SW480 (cell line): ENCODE results near the gene CLDN22.
"Not testable (repeated sequence)": the region's sequence is repeated elsewhere in the genome, so short reads cannot be mapped to it uniquely, and the experiment has no call there.

Experiments
- DNase-seq: peaks from one replicate; pipeline ENCODE4 v3.0.0-alpha.2; 2016; ENCODE audit warnings: low spot score

CLDN22 gene

DNA sequence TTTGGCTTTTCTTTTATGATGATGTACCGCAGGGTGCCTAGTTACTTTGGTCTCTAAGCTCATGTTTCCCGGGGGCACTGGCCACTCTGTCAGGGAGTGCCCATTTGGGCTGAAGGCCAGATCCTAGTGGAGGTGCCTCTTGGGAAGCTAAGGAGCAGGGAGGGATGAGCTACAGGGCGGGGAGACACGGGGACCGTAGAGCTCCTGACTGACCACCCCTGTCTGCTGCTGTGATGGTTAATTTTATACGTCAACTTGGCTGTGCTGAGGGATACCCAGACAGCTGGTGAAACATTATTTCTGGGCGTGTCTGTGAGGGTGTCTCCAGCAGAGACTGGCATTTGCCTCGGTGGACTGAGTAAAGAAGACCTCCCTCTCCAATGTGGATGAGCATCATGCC is 27.1 kb upstream of the CLDN22 start:
- no peak for DNase-seq

DNA sequence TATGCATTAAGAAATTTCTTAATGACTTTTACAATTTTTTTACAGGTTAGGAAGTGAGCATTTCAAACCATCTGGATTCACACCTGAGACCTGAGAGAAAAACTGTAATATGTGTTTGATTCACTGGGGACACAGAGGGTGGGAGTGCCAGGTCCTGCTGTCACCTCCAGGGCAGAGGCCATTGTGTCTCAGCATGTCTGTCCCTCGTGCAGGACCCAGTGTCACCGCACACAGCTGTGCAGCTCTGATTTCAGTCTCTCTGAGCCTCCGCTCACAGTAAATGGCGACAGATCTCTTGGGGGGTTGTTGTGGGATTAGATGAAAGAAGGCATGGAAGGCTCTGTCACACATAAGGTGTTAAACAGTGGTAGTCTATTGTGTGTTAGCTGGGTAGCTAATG is 25.2 kb upstream of the CLDN22 start:
- no peak for DNase-seq

DNA sequence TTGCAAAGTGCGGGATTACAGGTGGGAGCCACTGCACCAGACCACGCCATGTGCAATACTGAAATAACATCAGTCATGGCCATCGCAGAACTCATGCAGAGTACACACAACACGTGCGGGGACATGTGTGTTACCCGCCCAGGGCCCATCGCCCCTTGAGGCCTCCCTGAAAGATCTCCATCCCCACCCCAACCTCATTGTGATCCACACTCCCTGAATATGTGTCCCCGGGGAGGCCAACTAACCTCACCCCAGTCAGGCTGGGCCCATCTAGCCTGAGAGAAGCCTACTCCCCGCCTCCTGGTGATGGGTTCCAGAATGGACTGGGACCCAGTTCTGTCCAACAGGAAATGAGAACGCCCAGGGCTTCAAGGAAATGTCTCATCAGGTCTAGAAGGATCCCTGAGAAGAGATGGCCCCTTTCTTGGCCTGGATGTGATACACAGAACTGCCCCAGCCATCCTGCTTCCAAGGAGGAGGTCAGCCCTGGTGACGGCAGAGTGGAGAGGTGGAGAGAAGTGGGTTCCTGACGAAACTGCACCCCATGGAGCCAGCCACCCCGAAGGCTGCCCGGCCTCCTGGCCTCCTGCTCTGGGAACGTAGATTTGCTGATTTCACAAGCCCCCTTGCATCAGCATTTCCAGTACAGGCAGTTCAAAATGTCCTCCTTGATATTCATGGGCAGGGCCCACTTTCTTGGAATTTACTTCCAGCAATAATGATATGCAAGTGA is 24.6 kb upstream of the CLDN22 start:
- DNase-seq = no peak

DNA sequence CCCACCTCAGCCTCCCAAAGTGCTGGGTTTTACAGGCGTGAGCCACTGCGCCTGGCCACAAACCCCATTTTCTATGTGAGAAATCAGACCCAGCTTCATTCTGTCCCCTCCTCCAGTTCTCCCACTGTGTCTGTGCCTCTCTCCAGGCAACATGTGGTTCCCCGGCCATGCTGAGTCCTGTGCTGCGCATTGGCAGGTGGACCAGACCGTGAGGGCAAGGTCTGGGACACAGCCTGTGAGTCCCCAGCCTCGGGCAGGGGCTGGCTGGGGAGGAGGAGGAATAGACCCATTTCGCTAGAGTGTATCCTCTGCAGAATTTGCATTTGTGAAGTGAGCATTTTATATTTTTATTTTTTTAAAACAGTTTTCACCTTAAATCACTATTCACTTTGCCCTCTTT is 23.7 kb upstream of the CLDN22 start:
- no peak for DNase-seq

DNA sequence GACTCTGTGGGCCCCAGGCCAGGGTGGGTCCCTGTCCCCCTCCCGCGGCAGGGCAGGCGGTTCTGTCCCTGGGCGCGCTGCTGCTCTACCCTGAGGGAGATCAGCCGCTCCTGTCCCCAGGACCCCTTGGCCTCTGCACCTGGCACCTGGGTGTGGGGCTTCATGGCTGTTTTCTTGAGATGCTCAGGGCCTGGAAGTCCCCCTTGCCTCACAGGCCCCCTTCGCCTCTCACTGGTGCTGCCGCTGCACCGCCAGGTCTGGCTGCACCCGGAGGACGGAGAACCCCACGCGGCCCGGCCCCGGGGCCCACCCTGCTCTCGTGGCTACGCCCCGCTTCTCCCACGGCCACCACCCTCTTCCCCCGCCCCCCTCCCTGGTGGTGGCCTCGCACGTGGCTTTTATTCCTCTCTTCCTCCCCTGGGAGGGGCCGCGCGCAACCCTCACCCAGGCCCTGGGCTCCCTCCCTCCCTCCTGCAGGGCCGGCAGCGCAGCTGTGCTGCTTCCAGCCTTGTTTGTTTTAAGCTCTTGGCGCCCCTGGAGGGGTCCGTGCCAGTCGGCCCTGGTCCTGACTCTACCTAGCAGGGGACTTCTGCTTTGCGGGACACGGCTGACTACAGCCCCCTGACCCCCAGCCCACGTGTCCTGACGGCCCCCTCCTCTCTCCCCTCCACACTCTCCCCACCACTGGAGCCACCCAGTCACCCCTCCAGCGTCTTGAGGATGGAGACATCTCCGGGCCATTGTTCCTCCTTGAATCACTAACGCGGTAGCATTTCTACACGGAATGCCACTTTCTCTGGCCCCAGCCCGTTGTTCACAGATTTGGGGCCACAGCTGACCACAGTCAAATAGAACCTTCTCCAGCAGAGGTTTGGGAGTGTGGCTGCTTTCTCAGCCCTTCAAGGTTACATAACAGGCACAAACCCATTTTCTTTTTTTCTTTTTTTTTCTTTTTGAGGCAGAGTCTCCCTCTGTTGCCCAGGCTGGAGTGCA is 22.8 kb upstream of the CLDN22 start:
- no peak for DNase-seq

DNA sequence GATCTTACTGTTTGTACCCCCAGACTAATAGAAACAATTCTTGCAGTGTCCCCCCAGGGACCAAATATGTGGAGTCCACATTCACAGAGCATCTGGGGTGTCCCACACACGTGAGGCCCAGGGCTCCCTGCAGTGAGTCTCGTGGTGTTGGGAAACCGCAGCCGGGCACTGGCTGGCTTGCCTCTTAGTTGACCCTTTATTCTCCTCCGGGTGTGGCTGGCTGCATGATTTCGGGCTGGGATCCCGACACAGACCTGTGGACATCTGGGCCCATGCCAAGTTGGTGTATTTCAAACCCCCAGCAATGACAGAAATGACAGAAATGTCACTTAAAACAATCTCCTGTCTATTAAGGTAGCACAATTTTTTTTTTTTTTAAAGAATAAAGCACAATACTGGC is 17.8 kb upstream of the CLDN22 start:
- DNase-seq = peak; percentile 34

DNA sequence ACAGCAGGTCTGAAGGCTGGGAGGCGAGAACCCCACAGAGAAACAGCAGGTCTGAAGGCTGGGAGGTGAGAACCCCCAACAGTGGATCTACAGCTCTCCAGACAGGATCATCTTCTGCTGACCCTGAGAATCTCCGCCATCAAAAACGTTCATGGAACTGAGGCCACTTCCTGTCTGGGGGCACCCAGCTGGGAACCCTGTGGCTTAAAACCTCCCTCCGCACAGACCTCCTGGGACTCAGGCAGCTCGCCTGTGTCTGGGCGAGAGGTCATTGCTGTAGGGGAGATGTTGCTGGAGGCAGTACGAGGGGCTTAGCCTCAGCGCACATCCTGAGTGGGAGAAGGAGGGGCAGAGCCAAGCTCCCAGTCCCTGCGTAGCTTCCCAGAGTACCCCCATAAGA is 17.3 kb upstream of the CLDN22 start:
- no peak for DNase-seq

DNA sequence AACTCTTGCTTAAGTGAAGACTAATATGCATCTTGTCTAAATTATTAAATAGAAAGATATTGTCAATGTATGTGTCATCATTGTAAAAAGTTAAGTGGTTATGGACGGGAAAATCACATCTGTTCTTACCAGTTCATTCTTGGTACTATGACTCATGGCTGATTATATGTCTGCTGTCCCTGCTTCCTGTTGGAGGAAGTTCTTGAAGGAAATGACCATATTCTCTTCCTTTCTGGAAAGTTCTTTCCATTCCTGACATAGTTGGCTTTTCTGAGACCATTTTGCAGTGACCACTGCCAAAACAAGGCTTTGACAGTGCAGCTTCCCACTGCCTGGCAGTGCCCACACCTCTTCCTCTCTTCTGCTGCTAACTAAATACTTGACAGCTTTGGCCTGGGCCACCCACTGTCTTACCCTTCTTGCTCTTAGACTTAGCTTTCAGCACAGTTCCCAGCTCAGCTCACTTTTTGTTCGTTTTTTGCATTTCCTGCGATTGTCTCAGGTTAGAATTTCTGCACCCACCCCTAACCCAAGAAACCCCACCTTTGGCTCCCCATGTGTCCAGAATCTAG is 15.4 kb upstream of the CLDN22 start:
- peak; percentile 67 for DNase-seq

DNA sequence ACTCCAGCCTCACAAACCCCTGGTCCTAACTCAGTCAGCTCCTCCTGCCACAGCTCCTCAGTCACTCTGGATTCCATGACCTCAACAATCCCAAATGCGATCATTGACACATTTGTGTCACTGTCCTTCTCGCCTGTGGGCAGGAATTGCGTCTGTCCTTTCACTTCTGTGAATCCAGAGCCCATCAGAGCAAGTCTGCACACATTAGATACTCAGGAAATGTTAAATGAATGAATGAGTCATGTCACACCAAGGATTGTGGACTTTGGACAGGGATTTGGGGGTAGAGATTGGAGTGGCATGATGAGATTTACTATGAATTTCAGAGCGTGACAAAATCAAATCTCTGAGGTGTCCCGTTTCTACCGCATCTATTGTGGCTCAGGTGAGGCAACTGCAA is 13.9 kb upstream of the CLDN22 start:
- DNase-seq = peak; percentile 85

DNA sequence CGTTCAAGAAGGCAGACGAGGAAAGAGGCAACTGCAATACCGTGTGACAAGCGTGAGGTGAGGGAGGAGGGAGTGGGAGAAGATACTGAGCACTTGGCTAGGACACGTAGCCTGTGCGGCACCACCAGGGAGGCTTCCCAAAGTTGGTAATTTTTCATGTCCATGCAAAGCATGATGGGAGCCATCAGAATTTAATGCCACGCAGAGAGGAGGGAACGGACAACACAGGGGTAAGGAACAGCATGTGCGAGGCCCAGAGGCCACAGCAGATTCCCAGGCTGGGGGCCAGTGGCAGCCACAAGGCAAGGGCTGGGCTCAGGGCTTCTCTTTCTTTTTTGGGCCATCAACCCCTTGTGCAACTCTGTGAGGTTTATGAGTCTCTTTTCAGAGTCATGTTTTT is 13.1 kb upstream of the CLDN22 start:
- DNase-seq = no peak

DNA sequence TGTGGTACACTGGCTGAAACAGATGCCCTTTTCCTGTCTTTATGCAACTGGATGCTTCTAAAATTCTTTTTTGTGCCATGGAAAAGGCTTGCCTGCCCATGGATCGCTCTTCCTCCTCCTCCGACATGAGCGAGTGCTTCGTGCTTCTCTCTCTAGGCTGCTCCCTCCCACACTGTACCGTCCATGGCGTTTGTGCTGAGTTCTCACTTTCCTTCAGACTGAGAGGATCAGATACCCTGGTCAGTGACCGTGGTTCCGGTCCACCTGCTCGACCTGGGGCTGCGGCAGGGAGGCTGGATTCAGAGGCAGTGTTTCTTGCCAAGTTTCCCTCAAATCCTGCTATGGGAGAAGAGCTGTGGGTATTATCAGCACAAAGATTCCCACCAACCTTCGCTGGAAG is 12.4 kb upstream of the CLDN22 start:
- no peak for DNase-seq

DNA sequence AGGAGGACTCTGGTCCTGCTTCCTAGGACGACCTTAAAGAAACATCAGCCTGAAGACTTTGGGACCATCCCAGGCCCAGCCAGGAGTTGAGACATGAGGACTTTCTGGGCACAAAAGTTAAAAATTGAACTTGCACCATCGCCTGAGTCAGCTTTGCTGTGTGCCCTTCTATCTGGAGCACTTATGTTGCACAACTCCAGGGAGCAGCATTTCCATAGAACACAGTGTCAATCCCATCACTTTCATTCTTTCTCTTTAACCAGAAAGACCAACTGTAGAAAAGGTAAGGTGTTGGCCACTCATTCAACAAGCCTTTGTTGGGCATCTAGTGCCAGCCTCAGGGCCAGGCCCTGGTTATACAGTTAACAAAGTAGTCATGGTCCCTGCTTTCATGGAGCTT is 10.8 kb upstream of the CLDN22 start:
- DNase-seq = no peak

DNA sequence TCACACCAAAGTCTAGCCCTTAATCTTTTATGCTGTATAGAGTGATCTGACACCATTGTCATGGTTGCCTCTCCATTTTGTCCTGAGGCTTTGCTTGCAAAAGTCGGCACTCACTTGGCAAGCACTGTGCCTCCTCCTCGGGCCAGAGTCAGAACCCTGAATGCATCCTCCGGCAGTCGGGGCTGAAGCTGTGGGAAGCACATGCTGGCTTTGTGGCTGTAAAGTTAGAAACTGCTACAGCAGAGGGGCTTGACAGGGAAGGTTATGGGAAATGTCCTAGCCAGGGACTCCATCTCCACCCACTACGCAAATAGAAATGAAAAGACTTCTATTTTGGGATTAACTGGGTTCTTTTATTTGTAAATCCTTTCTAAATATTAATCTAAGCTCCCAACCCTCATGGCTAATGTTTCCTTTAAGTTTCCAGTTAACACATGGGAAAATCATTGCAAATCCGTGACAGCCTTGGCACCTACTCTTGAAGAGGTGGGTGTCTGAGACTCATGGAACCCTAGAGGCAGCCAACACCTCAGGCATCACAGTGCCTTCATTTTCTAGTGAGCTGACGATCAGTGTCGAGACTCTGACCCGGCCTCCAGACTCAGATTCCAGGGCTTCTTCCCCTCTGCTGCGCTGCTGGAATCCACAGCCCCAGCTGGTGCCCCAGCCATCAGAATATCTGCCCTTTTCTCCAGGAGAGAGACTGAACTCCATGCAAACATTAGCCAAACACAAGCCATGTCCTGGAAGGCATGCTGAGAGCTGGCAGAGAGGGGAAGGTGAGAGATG is 10.1 kb upstream of the CLDN22 start:
- no peak for DNase-seq

DNA sequence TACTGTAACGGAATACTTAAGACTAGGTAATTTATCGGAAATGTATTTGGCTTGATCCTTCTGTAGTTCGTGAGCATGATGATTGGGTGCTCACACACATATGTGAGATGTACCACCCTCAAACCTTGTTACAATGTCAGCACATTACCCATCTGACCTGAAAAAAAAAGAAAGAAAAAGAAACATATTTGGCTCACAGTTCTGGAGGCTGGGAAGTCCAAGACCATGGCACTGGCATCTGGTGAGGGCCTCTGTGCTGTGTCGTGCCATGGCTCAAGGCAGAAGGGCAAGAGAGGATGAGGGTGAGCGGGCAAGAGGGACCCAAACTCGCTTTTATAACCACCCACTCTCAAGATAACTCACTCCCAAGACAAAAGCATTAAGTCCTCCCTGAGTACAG is 9.2 kb upstream of the CLDN22 start:
- DNase-seq = no peak

DNA sequence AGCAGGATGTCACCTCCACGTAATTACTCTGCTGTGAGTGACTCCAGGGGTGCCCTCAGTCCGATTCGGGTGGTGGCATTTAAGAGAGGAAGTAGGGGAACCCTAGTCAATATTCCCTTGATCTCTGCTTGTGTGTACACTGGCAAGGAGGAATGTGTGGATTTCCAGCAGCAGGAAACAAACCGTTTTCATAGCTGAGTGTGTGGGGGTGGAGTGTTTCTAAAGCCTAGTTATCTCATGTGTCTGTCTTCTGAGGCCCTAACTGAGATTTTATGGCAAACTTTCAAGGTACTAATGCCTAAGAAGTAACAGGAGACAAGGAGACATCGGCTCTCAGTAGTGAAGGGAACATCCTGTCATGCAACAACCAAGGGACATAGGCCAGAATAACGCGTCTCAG is 8.8 kb upstream of the CLDN22 start:
- no peak for DNase-seq

DNA sequence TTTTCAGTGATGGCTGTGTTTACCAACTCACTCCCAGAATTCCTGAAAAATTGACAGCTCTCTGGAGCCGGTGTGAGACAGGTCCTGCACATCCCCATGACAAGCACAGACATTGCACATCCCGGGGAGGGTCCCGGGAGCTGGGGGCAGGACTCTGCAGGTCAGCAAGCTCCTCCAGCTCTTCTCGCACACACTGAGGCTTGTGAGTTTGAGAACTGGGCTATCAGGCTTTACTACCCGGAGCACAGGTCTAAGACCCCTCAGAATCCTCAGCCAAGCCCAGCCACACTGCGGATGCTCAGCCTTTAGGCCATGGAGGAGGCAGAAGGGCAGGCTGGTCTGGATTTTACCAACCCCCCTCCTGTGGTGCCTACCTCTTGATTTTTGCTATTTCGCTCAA is 7.8 kb upstream of the CLDN22 start:
- DNase-seq = no peak

DNA sequence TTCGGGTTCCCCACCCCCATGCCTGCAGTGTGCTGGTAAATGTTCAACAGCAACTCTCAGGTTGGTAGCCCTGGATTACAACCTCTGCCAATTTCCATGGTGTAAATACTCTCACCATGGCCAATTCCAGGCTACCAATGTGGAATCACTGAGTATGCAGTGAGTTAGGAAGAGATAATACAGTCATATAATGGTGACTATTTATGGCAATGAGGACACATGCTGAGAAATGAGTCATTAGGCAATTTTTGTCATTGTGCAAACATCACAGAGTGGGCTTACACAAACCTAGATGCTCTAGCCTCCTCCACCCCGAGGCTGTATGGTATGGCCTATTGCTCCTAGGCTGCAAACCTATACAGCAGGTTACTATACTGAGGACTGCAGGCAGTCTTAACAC is 6.8 kb upstream of the CLDN22 start:
- no peak for DNase-seq

DNA sequence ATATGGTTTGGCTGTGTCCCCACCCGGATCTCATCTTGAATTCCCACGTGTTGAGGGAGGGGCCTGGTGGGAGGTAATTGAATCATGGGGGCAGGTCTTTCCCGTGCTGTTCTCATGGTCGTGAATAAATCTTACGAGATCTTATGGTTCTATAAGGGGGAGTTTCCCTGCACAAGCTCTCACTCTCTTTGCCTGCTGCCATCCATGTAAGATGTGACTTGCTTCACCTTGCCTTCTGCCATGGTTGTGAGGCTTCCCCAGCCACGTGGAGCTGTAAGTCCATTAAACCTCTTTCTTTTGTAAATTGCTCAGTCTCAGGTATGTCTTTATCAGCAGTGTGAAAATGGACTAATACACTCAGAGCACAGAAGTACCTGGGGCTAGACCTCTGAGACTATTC is 6.3 kb upstream of the CLDN22 start:
- DNase-seq = not testable (repeated sequence)

DNA sequence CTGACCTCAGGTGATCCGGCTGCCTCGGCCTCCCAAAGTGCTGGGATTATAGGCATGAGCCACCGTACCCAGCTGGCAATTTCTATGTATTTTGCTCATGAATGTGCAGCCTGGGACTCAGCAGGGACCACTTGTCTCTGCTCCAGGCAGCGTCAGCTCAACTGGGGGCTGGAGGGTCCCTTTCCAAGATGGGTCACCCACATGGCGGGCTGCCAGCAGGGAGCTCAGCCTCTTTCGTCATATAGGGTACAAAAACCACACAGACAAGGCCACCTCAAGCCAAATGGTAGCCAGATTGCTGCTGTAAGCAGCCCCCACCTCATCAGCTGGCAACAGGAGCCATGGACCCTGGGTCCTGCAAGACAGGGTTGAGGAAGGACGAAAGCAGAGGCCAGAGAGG is 4.5 kb upstream of the CLDN22 start:
- DNase-seq = no peak

DNA sequence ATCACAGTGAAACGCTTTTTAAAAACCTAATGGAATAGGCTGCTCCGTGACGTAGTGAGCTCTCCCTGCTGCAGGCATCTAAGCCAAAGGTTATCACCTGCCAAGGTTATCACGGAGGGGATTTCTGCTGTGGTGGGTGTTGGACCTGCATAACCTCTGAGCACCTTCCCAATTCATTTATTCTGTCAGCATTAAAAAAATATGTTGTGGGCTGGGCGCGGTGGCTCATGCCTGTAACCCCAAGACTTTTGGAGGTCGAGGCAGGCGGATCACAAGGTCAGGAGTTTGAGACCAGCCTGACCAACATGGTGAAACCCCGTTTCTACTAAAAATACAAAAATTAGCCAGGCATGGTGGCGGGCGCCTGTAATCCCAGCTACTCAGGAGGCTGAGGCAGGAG is 4.0 kb upstream of the CLDN22 start:
- DNase-seq = not testable (repeated sequence)

DNA sequence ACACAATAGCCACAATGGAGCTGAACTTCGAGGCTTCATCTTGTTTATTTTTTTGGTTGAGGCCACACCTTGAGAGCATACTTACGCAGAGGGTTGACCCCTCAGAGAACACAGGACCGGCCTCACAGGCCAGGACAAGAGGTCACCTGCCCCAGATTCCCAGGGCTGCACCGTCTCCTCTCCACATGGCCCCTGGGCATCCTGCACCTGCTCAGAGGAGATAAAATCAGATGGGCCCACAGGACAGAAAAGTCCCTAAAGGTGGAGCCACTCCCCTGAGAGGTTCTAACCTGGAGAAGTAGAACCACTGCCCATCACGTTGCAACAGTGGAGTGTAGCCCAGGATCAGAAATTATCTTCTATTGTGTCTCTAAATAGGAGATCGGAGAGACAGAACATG is 3.2 kb upstream of the CLDN22 start:
- DNase-seq = no peak

DNA sequence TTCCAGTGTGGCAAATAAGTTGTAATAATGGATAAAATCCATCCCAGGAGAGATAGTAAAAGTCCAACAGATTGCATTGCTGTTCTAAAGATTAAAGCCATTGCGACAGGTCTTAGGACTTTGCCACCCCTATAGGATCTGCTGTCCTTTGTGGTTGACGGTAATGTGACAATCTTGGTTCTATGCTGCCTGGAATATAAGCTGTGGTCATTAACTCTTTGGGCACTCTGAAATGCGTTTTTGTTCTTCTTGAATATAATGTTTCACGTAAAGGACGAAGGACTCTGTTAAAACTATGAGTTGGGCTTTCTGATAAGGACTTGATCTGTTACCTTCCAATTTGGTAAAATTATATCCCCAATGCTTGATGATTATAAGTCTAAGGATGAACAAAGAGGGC is 2.2 kb upstream of the CLDN22 start, which contains the start of gene CLDN24:
CLDN24 (minus strand) TSS at position 101 of the 400 bp plus-strand sequence; CDS start at position 101, 0 bp downstream.
- DNase-seq = no peak
